ENCODE results near the gene PDE4C. TPM values are rescaled to one million over a fixed set of nuclear protein-coding genes. Genes with fewer than 3 reads are reported as not detected.

PDE4C gene
- total RNA-seq, 1 experiment from 2014 or later = 3.0 TPM

DNA sequence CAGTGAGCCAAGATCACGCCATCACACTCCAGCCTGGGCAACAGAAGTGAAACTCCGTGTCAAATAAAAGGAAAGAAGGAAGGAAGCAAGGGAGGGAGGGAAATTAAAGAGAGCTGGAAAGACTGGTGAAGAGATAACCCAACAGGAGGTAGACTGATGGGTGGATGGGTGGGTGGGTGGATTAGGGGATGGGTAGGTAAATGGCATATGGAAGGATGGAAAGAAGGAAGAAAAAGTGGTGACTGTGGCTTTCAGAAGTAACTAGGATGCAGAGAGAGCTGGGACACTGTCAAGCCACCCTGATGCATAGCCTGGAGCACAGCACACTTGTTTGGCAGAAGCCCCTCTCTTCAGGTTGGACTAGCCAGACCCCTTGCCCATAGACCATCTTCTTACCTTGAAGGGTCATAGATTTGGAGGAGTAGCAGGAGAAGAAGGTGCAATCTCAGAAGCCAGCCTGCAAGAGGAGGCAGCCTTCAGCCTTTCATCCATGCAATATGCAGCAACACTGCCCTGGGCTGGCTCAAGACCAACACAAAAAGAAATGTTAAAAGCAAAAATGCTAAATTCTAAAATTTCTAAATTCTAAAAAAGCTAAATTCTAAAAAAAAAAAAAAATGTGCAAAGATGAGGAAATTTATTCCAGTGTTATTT is 43.0 kb upstream of the PDE4C start (continued):
- no peak for TF ChIP-seq GRHL2 (CRISPR knock-in tag; IDR thresholded peaks at IDR 0.05; ENCODE audit: insufficient replicate concordance, severe bottlenecking)
- TF ChIP-seq CREM (CRISPR knock-in tag; IDR thresholded peaks at IDR 0.05) = no peak
- TF ChIP-seq ZNF671 (CRISPR knock-in tag; IDR thresholded peaks at IDR 0.05) = no peak
- TF ChIP-seq ZNF121 (CRISPR knock-in tag; IDR thresholded peaks at IDR 0.05) = no peak
- no peak for TF ChIP-seq PRRX2 (CRISPR knock-in tag; IDR thresholded peaks at IDR 0.05)
- no peak for TF ChIP-seq ZNF219 (CRISPR knock-in tag; IDR thresholded peaks at IDR 0.05; ENCODE audit: borderline replicate concordance)
- no peak for TF ChIP-seq FOXP1 (CRISPR knock-in tag; IDR thresholded peaks at IDR 0.05; ENCODE audit: borderline replicate concordance)
- no peak for TF ChIP-seq TEAD1 (CRISPR knock-in tag; IDR thresholded peaks at IDR 0.05)
- TF ChIP-seq EMX1 (CRISPR knock-in tag; IDR thresholded peaks at IDR 0.05) = no peak
- TF ChIP-seq ETV6 (CRISPR knock-in tag; IDR thresholded peaks at IDR 0.05) = no peak
- TF ChIP-seq, protein P1, sequence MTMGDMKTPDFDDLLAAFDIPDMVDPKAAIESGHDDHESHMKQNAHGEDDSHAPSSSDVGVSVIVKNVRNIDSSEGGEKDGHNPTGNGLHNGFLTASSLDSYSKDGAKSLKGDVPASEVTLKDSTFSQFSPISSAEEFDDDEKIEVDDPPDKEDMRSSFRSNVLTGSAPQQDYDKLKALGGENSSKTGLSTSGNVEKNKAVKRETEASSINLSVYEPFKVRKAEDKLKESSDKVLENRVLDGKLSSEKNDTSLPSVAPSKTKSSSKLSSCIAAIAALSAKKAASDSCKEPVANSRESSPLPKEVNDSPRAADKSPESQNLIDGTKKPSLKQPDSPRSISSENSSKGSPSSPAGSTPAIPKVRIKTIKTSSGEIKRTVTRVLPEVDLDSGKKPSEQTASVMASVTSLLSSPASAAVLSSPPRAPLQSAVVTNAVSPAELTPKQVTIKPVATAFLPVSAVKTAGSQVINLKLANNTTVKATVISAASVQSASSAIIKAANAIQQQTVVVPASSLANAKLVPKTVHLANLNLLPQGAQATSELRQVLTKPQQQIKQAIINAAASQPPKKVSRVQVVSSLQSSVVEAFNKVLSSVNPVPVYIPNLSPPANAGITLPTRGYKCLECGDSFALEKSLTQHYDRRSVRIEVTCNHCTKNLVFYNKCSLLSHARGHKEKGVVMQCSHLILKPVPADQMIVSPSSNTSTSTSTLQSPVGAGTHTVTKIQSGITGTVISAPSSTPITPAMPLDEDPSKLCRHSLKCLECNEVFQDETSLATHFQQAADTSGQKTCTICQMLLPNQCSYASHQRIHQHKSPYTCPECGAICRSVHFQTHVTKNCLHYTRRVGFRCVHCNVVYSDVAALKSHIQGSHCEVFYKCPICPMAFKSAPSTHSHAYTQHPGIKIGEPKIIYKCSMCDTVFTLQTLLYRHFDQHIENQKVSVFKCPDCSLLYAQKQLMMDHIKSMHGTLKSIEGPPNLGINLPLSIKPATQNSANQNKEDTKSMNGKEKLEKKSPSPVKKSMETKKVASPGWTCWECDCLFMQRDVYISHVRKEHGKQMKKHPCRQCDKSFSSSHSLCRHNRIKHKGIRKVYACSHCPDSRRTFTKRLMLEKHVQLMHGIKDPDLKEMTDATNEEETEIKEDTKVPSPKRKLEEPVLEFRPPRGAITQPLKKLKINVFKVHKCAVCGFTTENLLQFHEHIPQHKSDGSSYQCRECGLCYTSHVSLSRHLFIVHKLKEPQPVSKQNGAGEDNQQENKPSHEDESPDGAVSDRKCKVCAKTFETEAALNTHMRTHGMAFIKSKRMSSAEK (CRISPR knock-in tag; IDR thresholded peaks at IDR 0.05; ENCODE audit: borderline replicate concordance) = no peak
- TF ChIP-seq, protein P2, sequence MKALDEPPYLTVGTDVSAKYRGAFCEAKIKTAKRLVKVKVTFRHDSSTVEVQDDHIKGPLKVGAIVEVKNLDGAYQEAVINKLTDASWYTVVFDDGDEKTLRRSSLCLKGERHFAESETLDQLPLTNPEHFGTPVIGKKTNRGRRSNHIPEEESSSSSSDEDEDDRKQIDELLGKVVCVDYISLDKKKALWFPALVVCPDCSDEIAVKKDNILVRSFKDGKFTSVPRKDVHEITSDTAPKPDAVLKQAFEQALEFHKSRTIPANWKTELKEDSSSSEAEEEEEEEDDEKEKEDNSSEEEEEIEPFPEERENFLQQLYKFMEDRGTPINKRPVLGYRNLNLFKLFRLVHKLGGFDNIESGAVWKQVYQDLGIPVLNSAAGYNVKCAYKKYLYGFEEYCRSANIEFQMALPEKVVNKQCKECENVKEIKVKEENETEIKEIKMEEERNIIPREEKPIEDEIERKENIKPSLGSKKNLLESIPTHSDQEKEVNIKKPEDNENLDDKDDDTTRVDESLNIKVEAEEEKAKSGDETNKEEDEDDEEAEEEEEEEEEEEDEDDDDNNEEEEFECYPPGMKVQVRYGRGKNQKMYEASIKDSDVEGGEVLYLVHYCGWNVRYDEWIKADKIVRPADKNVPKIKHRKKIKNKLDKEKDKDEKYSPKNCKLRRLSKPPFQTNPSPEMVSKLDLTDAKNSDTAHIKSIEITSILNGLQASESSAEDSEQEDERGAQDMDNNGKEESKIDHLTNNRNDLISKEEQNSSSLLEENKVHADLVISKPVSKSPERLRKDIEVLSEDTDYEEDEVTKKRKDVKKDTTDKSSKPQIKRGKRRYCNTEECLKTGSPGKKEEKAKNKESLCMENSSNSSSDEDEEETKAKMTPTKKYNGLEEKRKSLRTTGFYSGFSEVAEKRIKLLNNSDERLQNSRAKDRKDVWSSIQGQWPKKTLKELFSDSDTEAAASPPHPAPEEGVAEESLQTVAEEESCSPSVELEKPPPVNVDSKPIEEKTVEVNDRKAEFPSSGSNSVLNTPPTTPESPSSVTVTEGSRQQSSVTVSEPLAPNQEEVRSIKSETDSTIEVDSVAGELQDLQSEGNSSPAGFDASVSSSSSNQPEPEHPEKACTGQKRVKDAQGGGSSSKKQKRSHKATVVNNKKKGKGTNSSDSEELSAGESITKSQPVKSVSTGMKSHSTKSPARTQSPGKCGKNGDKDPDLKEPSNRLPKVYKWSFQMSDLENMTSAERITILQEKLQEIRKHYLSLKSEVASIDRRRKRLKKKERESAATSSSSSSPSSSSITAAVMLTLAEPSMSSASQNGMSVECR (CRISPR knock-in tag; IDR thresholded peaks at IDR 0.05; ENCODE audit: borderline replicate concordance) = no peak

DNA sequence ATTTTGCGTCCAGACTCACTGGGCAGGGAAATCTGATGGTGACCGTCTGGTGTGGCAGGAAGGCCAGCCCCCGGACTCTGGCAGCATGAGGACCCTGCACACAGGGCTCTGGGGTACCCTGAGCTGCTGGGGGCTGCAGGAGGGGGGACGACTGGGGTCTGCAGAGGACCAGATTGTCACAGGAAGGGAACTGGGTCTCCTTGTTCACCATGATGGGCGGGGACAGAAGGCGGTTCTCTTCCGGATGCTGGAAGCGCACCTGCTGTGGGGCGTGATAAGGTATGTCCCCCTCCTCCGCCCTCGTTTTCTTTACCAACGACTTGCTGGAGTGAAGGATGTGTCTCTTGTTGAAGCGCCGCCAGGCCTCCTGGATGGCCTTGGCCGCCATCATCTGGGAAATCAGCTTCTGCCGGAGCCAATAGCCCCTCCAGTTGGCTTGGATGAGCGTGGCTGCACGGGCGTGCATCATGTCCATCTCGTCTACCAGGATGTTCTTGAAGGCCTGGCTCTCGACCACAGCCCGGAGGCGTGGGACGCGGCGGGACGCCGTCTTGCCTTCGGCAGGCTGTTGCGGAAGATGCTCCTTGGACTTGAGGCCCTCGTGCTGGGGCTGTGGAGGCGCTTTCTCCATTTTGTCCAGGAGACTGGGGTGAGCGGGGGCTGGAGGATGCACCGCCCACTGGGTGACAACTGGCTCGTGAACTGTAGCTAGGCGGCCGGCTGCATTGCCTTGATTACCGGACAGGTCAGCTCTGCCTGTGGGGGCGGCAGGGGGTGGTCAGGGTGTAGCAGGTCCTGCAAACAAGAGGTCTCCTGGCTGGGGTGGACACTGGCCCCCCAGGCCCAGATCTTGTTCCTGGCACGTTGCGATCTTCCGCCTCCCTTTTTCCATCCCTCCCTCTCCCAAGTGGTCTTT is 40.8 kb upstream of the PDE4C start:
- no peaks in the 10 kb centered on the region for H3K9me3 Mint-ChIP-seq
- no peaks in the 10 kb centered on the region for H3K36me3 Mint-ChIP-seq
- ATAC-seq (no peak), DNase-seq (ENCODE audit: low spot score) (no peak)
- POLR2A ChIA-PET = no interaction called here
- no peak overlapping the region for H3K27ac Mint-ChIP-seq
- no peak overlapping the region for H3K4me3 Mint-ChIP-seq
- no peaks in the 10 kb centered on the region for H3K4me1 Mint-ChIP-seq
- TF ChIP-seq, protein P3, sequence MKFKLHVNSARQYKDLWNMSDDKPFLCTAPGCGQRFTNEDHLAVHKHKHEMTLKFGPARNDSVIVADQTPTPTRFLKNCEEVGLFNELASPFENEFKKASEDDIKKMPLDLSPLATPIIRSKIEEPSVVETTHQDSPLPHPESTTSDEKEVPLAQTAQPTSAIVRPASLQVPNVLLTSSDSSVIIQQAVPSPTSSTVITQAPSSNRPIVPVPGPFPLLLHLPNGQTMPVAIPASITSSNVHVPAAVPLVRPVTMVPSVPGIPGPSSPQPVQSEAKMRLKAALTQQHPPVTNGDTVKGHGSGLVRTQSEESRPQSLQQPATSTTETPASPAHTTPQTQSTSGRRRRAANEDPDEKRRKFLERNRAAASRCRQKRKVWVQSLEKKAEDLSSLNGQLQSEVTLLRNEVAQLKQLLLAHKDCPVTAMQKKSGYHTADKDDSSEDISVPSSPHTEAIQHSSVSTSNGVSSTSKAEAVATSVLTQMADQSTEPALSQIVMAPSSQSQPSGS (CRISPR knock-in tag; IDR thresholded peaks at IDR 0.05; ENCODE audit: borderline replicate concordance, low read depth) = no peak
- TF ChIP-seq SMAD3 (CRISPR knock-in tag; IDR thresholded peaks at IDR 0.05; ENCODE audit: borderline replicate concordance) (no peak), ZNF138 (CRISPR knock-in tag; conservative IDR thresholded peaks at IDR 0.05) (no peak), TP53 (CRISPR knock-in tag; IDR thresholded peaks at IDR 0.05) (no peak), NR1H2 (CRISPR knock-in tag; IDR thresholded peaks at IDR 0.05) (no peak), ZNF232 (CRISPR knock-in tag; IDR thresholded peaks at IDR 0.05) (no peak), HMGA2 (CRISPR knock-in tag; IDR thresholded peaks at IDR 0.05) (no peak), ESRRA (CRISPR knock-in tag; IDR thresholded peaks at IDR 0.05; ENCODE audit: borderline replicate concordance) (no peak), GRHL2 (CRISPR knock-in tag; IDR thresholded peaks at IDR 0.05; ENCODE audit: insufficient replicate concordance, severe bottlenecking) (no peak), ELF4 (CRISPR knock-in tag; IDR thresholded peaks at IDR 0.05; ENCODE audit: low read depth) (no peak)
- TF ChIP-seq, protein P4, sequence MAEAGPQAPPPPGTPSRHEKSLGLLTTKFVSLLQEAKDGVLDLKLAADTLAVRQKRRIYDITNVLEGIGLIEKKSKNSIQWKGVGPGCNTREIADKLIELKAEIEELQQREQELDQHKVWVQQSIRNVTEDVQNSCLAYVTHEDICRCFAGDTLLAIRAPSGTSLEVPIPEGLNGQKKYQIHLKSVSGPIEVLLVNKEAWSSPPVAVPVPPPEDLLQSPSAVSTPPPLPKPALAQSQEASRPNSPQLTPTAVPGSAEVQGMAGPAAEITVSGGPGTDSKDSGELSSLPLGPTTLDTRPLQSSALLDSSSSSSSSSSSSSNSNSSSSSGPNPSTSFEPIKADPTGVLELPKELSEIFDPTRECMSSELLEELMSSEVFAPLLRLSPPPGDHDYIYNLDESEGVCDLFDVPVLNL (CRISPR knock-in tag; IDR thresholded peaks at IDR 0.05; ENCODE audit: borderline replicate concordance, low read depth) = no peak
- TF ChIP-seq, protein P5, sequence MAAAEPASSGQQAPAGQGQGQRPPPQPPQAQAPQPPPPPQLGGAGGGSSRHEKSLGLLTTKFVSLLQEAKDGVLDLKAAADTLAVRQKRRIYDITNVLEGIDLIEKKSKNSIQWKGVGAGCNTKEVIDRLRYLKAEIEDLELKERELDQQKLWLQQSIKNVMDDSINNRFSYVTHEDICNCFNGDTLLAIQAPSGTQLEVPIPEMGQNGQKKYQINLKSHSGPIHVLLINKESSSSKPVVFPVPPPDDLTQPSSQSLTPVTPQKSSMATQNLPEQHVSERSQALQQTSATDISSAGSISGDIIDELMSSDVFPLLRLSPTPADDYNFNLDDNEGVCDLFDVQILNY (CRISPR knock-in tag; IDR thresholded peaks at IDR 0.05) = no peak
- peaks cover 3% of the 10 kb centered on the region for H3K27me3 Mint-ChIP-seq (ENCODE audit: low read depth)
- CTCF ChIA-PET = interaction anchor here (1.5 to 1.7 kb wide), 2 partner anchors 11 to 61 kb away, joined by 6 to 8 read pairs; a partner anchor contains a TSS
